ENCODE data around the gene ARHGEF5. TPM values are rescaled to one million over a fixed set of nuclear protein-coding genes. Genes with fewer than 3 reads are reported as not detected.
"Not testable (repeated sequence)": the region's sequence is repeated elsewhere in the genome, so short reads cannot be mapped to it uniquely, and the experiment has no call there.

The ARHGEF5 gene
- total RNA-seq, 2 donors from 2014 or later = 73.8 to 80.5 TPM

DNA sequence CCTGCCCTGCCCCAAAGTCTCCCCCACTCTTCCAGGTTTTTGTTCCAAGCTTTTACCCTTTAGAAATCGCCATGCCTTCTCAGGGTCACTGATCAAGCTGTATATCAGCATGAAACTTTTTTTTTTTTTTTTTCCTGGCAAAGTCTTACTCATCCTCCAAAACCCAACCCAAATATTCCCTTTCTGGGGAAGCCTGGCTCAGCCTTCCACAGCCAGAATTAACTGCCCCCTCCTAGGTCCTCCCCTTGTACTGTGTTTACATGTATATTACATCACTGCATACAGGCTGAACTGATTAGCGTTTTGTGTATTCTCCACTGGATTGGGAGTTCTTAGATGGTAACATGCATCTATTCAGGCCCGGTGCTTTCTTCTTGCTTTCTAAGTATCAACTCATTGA is 52.9 kb downstream of the ARHGEF5 start:
- intact Hi-C loops (cut with DNase I, micrococcal nuclease) = no loop called here
- no peak for DNase-seq
- ATAC-seq = no peak

GRCh38 chr7:144410441-144410840 is 55.2 kb downstream of the ARHGEF5 start:
- no peak for ATAC-seq
- intact Hi-C loops (cut with DNase I, micrococcal nuclease) = no loop called here
- no peak for DNase-seq

DNA sequence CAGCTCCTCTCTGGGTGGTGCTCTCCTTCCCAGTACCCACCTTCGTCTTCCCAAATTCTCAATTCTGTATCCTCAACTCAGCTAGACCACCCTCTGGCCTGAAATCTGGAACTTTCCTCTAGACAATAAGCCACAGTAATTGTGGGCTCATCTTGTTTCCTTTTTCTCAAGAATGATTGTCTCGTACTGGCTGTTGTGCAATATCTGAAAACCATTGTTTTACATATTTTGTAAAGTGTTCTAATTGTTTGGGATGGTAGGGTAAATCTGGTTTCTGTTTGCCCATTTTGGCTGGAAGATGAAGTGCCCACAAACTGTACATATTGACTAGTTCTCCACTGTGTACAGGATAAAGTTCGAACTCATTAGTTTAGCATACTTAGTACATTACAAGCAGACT is 59.6 kb downstream of the ARHGEF5 start:
- ATAC-seq = no peak
- intact Hi-C loops (cut with DNase I, micrococcal nuclease) = no loop called here
- no peak for DNase-seq

DNA sequence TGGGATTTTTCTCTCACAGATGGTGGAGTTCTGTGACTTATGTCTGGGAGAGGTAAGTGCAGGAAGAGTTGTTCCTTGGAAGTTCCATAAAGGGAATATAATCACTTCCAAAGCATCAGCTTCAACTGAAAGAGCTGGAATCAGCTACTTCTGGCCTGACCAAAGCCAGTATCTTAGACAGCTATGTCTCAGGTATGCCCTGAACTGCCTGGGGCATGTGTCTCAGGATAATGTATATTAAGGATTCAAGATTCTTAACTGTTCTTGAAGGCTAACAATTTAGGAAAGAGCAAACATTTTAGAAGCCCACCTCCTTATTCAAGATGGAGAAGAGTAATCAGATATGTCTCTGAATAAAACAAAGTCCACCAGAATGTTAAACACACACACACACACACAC is 60.7 kb downstream of the ARHGEF5 start:
- ATAC-seq = no peak

GRCh38 chr7:144416341-144416740 is 61.1 kb downstream of the ARHGEF5 start:
- ATAC-seq (no peak), DNase-seq (no peak)
- intact Hi-C loops (cut with DNase I, micrococcal nuclease) = no loop called here

More for the DNA sequence above, 60.7 kb downstream of the ARHGEF5 start:
- intact Hi-C loops (cut with DNase I, micrococcal nuclease) = no loop called here
- no peak for DNase-seq

DNA sequence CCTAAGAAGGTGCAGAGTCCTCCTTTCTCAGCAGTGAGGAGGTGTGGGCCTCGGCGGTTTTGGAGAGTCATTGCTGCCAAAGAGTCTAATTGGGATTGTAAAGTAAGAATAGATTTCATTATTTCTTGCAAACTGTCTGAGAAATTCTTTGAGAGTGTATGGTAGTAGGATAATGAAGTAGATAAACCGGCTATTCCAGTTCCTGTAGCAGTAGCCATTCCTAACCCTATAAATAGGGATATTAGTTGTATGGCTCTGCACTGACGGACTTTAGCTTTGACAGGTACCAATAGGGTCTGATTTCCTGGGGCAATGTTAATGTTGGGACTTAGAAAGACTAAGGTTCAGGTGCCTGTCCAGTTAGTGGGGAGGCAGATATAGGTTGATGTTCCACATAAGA is 63.7 kb downstream of the ARHGEF5 start:
- intact Hi-C loops (cut with DNase I, micrococcal nuclease); ATAC-seq: not testable (repeated sequence)
- peak in 1 of 2 donors; percentile 10 for DNase-seq

GRCh38 chr7:144427539-144427938 is 72.3 kb downstream of the ARHGEF5 start:
- DNase-seq; intact Hi-C loops (cut with DNase I, micrococcal nuclease); ATAC-seq: not testable (repeated sequence)

DNA sequence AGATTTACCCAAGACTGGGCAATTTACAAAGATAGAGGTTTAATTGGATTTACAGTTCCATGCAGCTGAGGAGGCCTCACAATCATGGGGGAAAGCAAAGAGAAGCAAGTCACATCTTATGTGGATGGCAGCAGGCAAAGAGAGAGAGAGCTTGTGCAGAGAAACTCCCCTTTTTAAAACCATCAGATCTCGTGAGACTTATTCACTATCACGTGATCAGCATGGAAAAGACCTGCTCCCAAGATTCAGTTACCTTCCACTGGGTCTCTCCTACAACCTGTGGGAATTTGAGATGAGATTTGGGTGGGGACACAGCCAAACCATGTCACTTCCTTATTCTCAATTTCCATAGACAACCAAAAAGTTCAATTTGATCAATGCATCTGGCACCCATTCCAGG is 73.2 kb downstream of the ARHGEF5 start:
- intact Hi-C loops (cut with DNase I, micrococcal nuclease) = no loop called here
- DNase-seq = no peak
- no peak for ATAC-seq

Other genes starting within 250 kb of the ARHGEF5 start
- gene OR2A2, start 245.8 kb upstream of the ARHGEF5 start, total RNA-seq = not detected
- gene OR2A14, start 232.2 kb upstream of the ARHGEF5 start, total RNA-seq = not detected
- 10 to 100 TPM in 1 of 2 donors, 1 to 10 TPM in 1; 5.1 to 15.2 TPM for gene CTAGE4, start 171.9 kb upstream of the ARHGEF5 start, total RNA-seq
- gene ARHGEF35, start 159.6 kb upstream of the ARHGEF5 start, total RNA-seq = 10 to 100 TPM; 39.9 to 62.4 TPM
- not detected for gene OR2A42, start 115.8 kb upstream of the ARHGEF5 start, total RNA-seq
- gene OR2A7, start 90.6 kb upstream of the ARHGEF5 start, total RNA-seq = 10 to 100 TPM; 21.9 to 29.5 TPM
- gene CTAGE8, start 86.1 kb upstream of the ARHGEF5 start, total RNA-seq = 1 to 10 TPM; 4.0 to 5.9 TPM
- not detected for gene OR2A1, start 43.0 kb upstream of the ARHGEF5 start, total RNA-seq
- not detected for gene NOBOX, start 48.3 kb downstream of the ARHGEF5 start, total RNA-seq

All from left colon (tissue), 2 donors.